ENCODE measurements around the gene TNFAIP3.
A peak's percentile ranks its signal among the peaks of the same experiment; 100 is the strongest.

The TNFAIP3 gene

DNA sequence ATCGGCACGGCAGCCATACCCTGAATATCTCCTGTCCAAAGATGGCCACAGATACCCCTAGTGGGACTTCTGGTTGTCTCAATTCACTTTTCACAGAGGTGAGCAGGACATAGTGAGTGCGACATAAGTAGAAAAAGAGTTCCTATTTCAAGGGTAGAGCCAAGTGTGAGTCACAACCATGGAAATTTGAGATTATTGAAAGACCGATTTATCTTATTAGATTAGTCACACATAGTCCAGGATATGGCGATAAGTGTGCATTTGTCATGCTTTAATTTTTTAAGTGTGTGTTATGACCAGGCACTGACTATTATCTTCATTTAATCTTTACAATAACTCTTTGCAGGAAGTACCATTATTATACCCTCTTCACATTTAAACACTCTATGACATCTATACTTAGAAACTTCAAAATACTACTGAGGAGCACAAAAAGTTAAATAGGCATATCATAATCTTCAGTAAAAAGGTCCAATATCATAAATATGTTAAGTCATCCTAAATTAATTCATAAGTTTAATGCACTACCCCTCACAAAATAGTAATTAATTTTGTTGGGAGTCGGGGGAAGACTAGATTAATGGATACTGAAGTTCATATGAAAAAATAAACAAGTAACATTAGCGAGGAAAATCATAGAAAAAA lies 13.4 kb upstream of the TNFAIP3 start:
- DNase-seq (ENCODE audit: low read depth, low spot score), result peak; percentile 73

DNA sequence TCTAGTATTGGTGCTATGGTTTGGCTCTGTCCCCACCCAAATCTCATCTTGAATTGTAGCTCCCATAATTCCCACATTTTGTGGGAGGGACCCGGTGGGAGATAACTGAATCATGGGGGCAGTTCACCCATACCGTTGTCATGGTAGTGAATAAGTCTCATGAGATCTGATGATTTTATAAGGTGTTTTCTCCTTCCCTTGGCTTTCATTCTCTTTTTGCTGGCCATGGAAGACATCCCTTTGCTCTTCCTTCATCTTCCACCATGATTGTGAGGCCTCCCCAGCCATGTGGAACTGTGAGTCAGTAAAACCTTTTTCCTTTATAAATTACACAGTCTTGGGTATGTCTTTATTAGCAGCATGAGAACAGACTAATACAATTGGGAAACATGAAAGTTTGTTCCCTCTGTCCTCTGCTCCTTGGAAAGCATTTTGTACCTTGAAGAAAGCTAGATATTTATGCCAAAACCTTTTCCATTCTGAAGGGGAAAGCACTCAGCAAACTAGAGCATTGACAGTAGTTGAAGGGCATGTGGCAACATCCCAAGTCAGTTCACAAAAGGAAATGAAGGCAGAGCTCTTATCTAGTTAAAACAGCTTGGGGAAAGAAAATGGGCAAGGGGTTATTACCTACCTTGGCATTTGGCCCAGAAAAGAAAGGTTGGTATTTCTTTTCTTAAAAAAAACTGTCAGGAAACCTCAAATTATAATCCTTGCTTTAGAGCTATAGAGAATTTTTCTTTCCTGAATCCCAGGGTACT lies 10.7 kb upstream of the TNFAIP3 start:
- no peak overlapping the region for H3K4me3 ChIP-seq (ENCODE audit: low read depth, low read length)
- no peak for DNase-seq (ENCODE audit: low read depth, low spot score)
- in situ Hi-C loops (cut with HindIII; ENCODE audit: low sequenced_read_pairs), result no loop called here
- TF ChIP-seq, protein P1, sequence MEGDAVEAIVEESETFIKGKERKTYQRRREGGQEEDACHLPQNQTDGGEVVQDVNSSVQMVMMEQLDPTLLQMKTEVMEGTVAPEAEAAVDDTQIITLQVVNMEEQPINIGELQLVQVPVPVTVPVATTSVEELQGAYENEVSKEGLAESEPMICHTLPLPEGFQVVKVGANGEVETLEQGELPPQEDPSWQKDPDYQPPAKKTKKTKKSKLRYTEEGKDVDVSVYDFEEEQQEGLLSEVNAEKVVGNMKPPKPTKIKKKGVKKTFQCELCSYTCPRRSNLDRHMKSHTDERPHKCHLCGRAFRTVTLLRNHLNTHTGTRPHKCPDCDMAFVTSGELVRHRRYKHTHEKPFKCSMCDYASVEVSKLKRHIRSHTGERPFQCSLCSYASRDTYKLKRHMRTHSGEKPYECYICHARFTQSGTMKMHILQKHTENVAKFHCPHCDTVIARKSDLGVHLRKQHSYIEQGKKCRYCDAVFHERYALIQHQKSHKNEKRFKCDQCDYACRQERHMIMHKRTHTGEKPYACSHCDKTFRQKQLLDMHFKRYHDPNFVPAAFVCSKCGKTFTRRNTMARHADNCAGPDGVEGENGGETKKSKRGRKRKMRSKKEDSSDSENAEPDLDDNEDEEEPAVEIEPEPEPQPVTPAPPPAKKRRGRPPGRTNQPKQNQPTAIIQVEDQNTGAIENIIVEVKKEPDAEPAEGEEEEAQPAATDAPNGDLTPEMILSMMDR (IDR thresholded peaks at IDR 0.05; ENCODE audit: low read depth, low read length), result no peak

More for the DNA sequence above, 13.4 kb upstream of the TNFAIP3 start:
- in situ Hi-C loops (cut with HindIII; ENCODE audit: low sequenced_read_pairs), result no loop called here
- TF ChIP-seq, protein P1 (IDR thresholded peaks at IDR 0.05; ENCODE audit: low read depth, low read length), result no peak
- no peak overlapping the region for H3K4me3 ChIP-seq (ENCODE audit: low read depth, low read length)

DNA sequence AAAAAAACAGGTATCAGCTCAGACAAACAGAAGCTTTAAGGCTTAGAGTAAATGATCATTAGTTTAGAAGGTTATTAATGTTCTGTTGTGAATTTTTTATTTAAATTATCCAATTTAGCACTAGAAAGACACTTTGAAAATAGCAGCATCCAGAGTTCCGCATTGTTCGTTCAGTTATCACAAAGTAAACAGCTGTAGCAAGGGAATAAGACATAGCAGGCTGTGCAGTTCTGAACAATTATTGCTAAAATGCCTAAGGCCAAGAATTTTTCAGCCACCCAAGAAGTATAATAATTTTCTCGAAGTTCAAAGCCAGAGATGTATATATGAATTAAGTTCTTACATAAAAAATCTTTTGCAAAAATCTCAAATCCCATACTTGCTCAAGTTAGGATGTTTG lies 8.0 kb upstream of the TNFAIP3 start:
- in situ Hi-C loops (cut with HindIII; ENCODE audit: low sequenced_read_pairs), result no loop called here
- TF ChIP-seq, protein P1 (IDR thresholded peaks at IDR 0.05; ENCODE audit: low read depth, low read length), result no peak
- H3K4me3 ChIP-seq (ENCODE audit: low read depth, low read length), result no peak overlapping the region

DNA sequence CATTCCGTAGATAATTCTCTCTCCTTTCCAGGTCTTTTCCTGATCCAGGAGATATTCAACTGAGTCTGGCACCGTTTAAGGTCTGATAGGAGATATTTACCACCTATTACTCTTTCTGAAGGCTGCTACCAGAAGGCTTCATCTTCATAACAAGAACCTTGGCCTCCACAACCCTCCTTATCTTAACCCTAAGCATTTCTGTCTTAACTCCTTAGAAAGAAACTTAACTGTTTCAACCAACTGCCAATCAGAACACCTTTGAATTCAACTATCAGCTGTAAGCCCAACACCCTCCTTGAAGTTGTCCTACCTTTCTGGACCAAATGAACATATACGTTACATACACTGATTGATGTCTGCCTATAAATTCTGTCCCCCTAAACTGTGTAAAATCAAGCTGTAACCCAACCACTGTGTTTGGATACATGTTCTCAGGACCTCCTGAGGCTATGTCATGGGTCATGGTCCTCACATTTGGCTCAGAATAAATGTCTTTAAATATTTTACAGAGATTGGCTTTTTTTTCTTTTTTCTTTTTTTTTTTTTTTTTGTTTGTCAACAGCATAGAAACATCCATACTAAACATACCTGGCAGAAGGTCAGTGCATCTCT lies 6.6 kb upstream of the TNFAIP3 start:
- no peak overlapping the region for H3K4me3 ChIP-seq (ENCODE audit: low read depth, low read length)
- DNase-seq (ENCODE audit: low read depth, low spot score), result no peak
- TF ChIP-seq, protein P1 (IDR thresholded peaks at IDR 0.05; ENCODE audit: low read depth, low read length), result no peak
- in situ Hi-C loops (cut with HindIII; ENCODE audit: low sequenced_read_pairs), result no loop called here

More for the DNA sequence above, 8.0 kb upstream of the TNFAIP3 start:
- DNase-seq (ENCODE audit: low read depth, low spot score), result no peak

DNA sequence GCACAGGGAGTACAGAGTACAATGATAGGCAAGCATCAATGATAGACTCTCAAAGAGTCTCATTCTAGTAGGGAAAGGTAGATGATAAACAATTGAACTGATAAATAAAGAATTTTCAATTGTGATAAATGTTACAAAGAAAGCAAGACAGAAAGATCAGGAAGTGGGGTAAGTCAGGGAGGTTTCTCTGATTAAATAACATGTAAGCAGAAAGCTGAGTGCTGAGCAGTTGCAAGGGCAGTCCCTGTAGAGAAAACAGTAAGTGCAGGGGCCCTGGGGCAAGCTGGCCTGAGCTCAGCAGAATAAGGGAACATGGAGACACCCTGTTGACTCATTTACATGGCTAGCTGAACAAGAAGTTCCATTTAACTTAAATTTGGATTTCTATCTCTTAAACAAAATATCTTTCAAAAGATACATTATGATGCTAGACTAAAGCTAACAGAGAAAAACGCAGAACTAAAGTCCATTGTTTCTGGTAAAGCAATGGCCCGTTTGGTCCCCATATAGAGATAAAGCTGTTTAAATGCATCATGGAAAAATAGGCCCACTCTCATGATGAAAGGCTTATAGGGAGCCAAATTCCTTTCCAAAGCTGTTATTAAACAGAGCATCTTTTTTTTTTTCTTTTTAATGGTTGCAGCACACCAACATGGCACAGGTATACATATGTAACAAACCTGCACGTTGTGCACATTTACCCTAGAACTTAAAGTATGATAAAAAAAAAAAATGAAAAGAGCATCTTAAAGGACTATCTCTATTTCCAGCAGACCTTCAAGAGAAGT lies 5.3 kb upstream of the TNFAIP3 start:
- H3K4me3 ChIP-seq (ENCODE audit: low read depth, low read length), result no peak overlapping the region
- in situ Hi-C loops (cut with HindIII; ENCODE audit: low sequenced_read_pairs), result no loop called here
- TF ChIP-seq, protein P1 (IDR thresholded peaks at IDR 0.05; ENCODE audit: low read depth, low read length), result no peak
- no peak for DNase-seq (ENCODE audit: low read depth, low spot score)

DNA sequence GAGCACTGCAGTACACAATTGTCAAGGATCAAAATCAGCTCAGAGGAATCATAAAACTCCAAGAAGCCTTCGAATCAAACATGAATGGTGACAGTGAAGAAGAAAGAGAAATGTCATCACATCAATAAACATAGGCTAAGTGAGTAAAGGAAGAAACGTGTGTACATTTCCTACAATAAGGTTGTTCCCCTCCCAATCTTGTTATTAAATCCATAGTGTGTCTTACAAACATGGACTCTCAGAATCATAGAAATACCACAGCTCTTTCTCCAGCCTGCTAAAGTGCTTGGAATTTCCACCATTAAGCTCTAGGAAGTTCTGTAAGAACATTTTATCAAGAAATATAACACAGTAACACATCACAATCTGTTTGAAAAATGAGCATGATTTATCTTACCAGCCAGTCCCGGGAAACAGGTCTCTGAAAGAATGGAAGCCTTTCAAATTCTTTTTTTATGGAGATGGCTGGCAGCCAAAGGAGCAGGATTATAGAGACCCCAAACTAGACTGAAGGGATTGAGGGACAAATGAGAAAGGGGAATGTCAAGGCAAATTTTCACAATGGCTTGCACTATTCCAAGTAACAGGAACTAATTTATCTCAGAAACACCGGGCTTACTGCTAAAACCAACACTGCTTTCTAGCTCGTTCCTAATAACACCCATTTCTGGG lies 4.5 kb upstream of the TNFAIP3 start:
- in situ Hi-C loops (cut with HindIII; ENCODE audit: low sequenced_read_pairs), result no loop called here
- TF ChIP-seq, protein P1 (IDR thresholded peaks at IDR 0.05; ENCODE audit: low read depth, low read length), result no peak
- no peak for DNase-seq (ENCODE audit: low read depth, low spot score)
- H3K4me3 ChIP-seq (ENCODE audit: low read depth, low read length), result no peak overlapping the region
